Tibial nerve (tissue), 4 donors: ENCODE measurements around the gene ALK. TPM values are rescaled to one million over a fixed set of nuclear protein-coding genes. Genes with fewer than 3 reads are reported as not detected.

Source experiments
- DNase-seq, 2 donors: peaks; one replicate each; pipeline ENCODE4 v3.0.0-alpha.2; 2019; ENCODE audit warnings: low spot score in 2 of 2
- H3K27ac ChIP-seq, 4 donors: fragments of 200-600 bp; sonication (generic) in 3 of 4; one replicate each; pipeline ENCODE4 v1.5.1; 2017 to 2019; ENCODE audit warnings: mild to moderate bottlenecking in 1 of 4
- H3K27me3 ChIP-seq, 2 donors: fragments of 200-600 bp; sonication (generic) in 1 of 2; one replicate each; pipeline versions ENCODE4 v1.5.1 to v1.6.0; 2017 to 2019
- H3K36me3 ChIP-seq, 3 donors: fragments of 200-600 bp; sonication (generic); one replicate each; pipeline ENCODE4 v1.5.1; 2018 to 2019
- H3K4me1 ChIP-seq, 4 donors: fragments of 200-600 bp; sonication (generic) in 3 of 4; one replicate each; pipeline ENCODE4 v1.5.1; 2017 to 2019
- H3K4me3 ChIP-seq, 4 donors: fragments of 200-600 bp; sonication (generic) in 3 of 4; one replicate each; pipeline ENCODE4 v1.5.1; 2017 to 2019; ENCODE audit warnings: mild to moderate bottlenecking in 1 of 4, moderate library complexity in 1 of 4
- H3K9me3 ChIP-seq, 4 donors: fragments of 200-600 bp; sonication (generic) in 3 of 4; one replicate each; pipeline ENCODE4 v1.5.1; 2017 to 2019
- CTCF ChIP-seq, 5 experiments: fragments of 200-600 bp in 3 of 5; fragments of 450-650 bp in 2 of 5; sonication (generic) in 3 of 5; IDR thresholded peaks; one replicate each; pipeline ENCODE4 v1.5.1; 2016 to 2019; ENCODE audit warnings: antibody characterized with exemption in 5 of 5, mild to moderate bottlenecking in 3 of 5, moderate library complexity in 2 of 5
- EP300 ChIP-seq, 2 donors: sonication (generic); formaldehyde crosslinking; IDR thresholded peaks; one replicate each; pipeline ENCODE4 v1.6.1; 2017; ENCODE audit warnings: antibody characterized with exemption in 2 of 2, mild to moderate bottlenecking in 1 of 2
- POLR2A ChIP-seq, 2 donors: fragments of 450-650 bp; IDR thresholded peaks; one replicate each; pipeline ENCODE4 v1.6.1; 2017; ENCODE audit warnings: antibody characterized with exemption in 2 of 2, mild to moderate bottlenecking in 2 of 2, moderate library complexity in 2 of 2
- WGBS, 2 donors: methylation state at CpG; one replicate each; pipeline ENCODE4 v1.1.5; 2018; 5-methylcytosine and 5-hydroxymethylcytosine counted together
- total RNA-seq, 4 donors: library from RNA; depleted of rRNA; stranded (reverse); fragments of >200 nt; gene quantifications; one replicate each; pipeline ENCODE4 v1.1.0, GENCODE V29; 2016

Gene ALK
- total RNA-seq, 4 donors from 2014 or later, result 0.39 to 4.8 (median 0.66) TPM

GRCh38 chr2:29309090-29310029, 612.0 kb downstream of the ALK start:
- Histone ChIP-seq H3K4me1 (peaks cover 0 to 7% (median under 1%) of the 10 kb centered on the region in 4 donors), H3K27ac (no peak overlapping the region), H3K9me3 (no peaks in the 10 kb centered on the region), H3K27me3 (no peaks in the 10 kb centered on the region), H3K4me3 (no peak overlapping the region), H3K36me3 (no peaks in the 10 kb centered on the region)
- peak; percentile 50 to 66 (median 59) for TF ChIP-seq CTCF (IDR thresholded peaks at IDR 0.05)
- no peak for TF ChIP-seq POLR2A (IDR thresholded peaks at IDR 0.05)
- no peak for TF ChIP-seq EP300 (IDR thresholded peaks at IDR 0.05)
- 40 to 48% methylated on average over 9 of the region's 9 CpGs for WGBS, 2 donors
- peak in 1 of 2 donors; percentile 70 for DNase-seq

GRCh38 chr2:29308366-29308765, 613.0 kb downstream of the ALK start:
- 66 to 71% methylated on average over 9 of the region's 9 CpGs for whole genome bisulfite sequencing, 2 donors
- H3K36me3 ChIP-seq, result no peaks in the 10 kb centered on the region
- no peaks in the 10 kb centered on the region for H3K27me3 ChIP-seq
- no peak for TF ChIP-seq CTCF (IDR thresholded peaks at IDR 0.05)
- TF ChIP-seq EP300 (IDR thresholded peaks at IDR 0.05), result no peak
- TF ChIP-seq POLR2A (IDR thresholded peaks at IDR 0.05), result no peak
- H3K9me3 ChIP-seq, result no peaks in the 10 kb centered on the region
- H3K4me3 ChIP-seq, result no peak overlapping the region
- H3K4me1 ChIP-seq, result peaks cover 0 to 7% (median 0%) of the 10 kb centered on the region in 4 donors
- DNase-seq, result no peak
- H3K27ac ChIP-seq, result no peak overlapping the region

GRCh38 chr2:29307519-29307918, 613.9 kb downstream of the ALK start:
- 58 to 60% methylated on average over 2 of the region's 2 CpGs for WGBS, 2 donors
- Histone ChIP-seq H3K4me3 (no peak overlapping the region), H3K9me3 (no peaks in the 10 kb centered on the region), H3K27me3 (no peaks in the 10 kb centered on the region), H3K36me3 (no peaks in the 10 kb centered on the region), H3K27ac (no peak overlapping the region), H3K4me1 (peaks cover 0 to 7% (median 0%) of the 10 kb centered on the region in 4 donors)
- DNase-seq, result no peak
- TF ChIP-seq POLR2A (IDR thresholded peaks at IDR 0.05) (no peak), EP300 (IDR thresholded peaks at IDR 0.05) (no peak), CTCF (IDR thresholded peaks at IDR 0.05) (no peak)

- no peaks in the 10 kb centered on the region for H3K27me3 ChIP-seq
- 68 to 70% methylated on average over 6 of the region's 6 CpGs for WGBS, 2 donors
- no peaks in the 10 kb centered on the region for H3K9me3 ChIP-seq
- TF ChIP-seq POLR2A (IDR thresholded peaks at IDR 0.05) (no peak), EP300 (IDR thresholded peaks at IDR 0.05) (no peak), CTCF (IDR thresholded peaks at IDR 0.05) (no peak)
- H3K4me1 ChIP-seq, result peaks cover 0 to 7% (median 0%) of the 10 kb centered on the region in 4 donors
- no peak for DNase-seq
- no peak overlapping the region for H3K4me3 ChIP-seq
- H3K27ac ChIP-seq, result no peak overlapping the region
- H3K36me3 ChIP-seq, result no peaks in the 10 kb centered on the region
Measured at GRCh38 chr2:29305762-29306161, 615.6 kb downstream of the ALK start.

GRCh38 chr2:29304399-29305060, 616.9 kb downstream of the ALK start:
- Histone ChIP-seq H3K27me3 (no peaks in the 10 kb centered on the region), H3K9me3 (no peaks in the 10 kb centered on the region), H3K4me3 (no peak overlapping the region), H3K36me3 (no peaks in the 10 kb centered on the region), H3K4me1 (peaks cover 0 to 4% (median 0%) of the 10 kb centered on the region in 4 donors), H3K27ac (no peak overlapping the region)
- TF ChIP-seq CTCF (IDR thresholded peaks at IDR 0.05) (no peak), EP300 (IDR thresholded peaks at IDR 0.05) (no peak), POLR2A (IDR thresholded peaks at IDR 0.05) (no peak)
- DNase-seq, result no peak
- 57 to 61% methylated on average over 4 of the region's 4 CpGs for WGBS, 2 donors
